Inflammatory macrophage treated with lipopolysaccharide for 1 hour (primary cell): Measurements from ENCODE around the gene DMTF1.
A peak's percentile ranks its signal among the peaks of the same experiment; 100 is the strongest.

ENCODE experiments used
- DNase-seq, 2 donors: peaks; one replicate each; pipeline ENCODE4 v3.0.0-alpha.2; 2020 to 2022

Gene DMTF1

GRCh38 chr7:87148332-87148955 is 3.8 kb upstream of the DMTF1 start:
- peak in 1 of 2 donors; percentile 41 for DNase-seq

GRCh38 chr7:87151002-87151728 is 1.1 kb upstream of the DMTF1 start:
- no peak for DNase-seq

- no peak for DNase-seq
These were observed 533 bp upstream of the DMTF1 start for GRCh38 chr7:87151729-87152111.

GRCh38 chr7:87152897-87153641 is 816 bp downstream of the DMTF1 start:
- DNase-seq, result peak; percentile 33 to 47

- no peak for DNase-seq
These were observed 1.9 kb downstream of the DMTF1 start for GRCh38 chr7:87154166-87154565.

- DNase-seq, result no peak
These were observed 2.3 kb downstream of the DMTF1 start for GRCh38 chr7:87154569-87154968.

- no peak for DNase-seq
These were observed 3.5 kb downstream of the DMTF1 start for GRCh38 chr7:87155788-87156187.

- no peak for DNase-seq
These were observed 4.5 kb downstream of the DMTF1 start for GRCh38 chr7:87156709-87157108.

- DNase-seq, result no peak
These were observed 7.3 kb downstream of the DMTF1 start for GRCh38 chr7:87159538-87159937.

GRCh38 chr7:87164433-87164832 is 12.2 kb downstream of the DMTF1 start:
- no peak for DNase-seq

- no peak for DNase-seq
These were observed 18.6 kb downstream of the DMTF1 start for GRCh38 chr7:87170828-87171227.

- DNase-seq, result no peak
These were observed 19.2 kb downstream of the DMTF1 start for GRCh38 chr7:87171282-87171934.

GRCh38 chr7:87173471-87173870 is 21.2 kb downstream of the DMTF1 start:
- DNase-seq, result no peak

- DNase-seq, result no peak
These were observed 26.1 kb downstream of the DMTF1 start for GRCh38 chr7:87178320-87178719.

GRCh38 chr7:87179180-87179579 is 26.9 kb downstream of the DMTF1 start:
- no peak for DNase-seq

GRCh38 chr7:87187120-87187519 is 34.9 kb downstream of the DMTF1 start:
- no peak for DNase-seq

- no peak for DNase-seq
These were observed 36.7 kb downstream of the DMTF1 start for GRCh38 chr7:87188930-87189329.

GRCh38 chr7:87190783-87191182 is 38.5 kb downstream of the DMTF1 start:
- DNase-seq, result no peak

- DNase-seq, result no peak
These were observed 40.7 kb downstream of the DMTF1 start for GRCh38 chr7:87192784-87193487.

GRCh38 chr7:87193912-87194311 is 41.7 kb downstream of the DMTF1 start:
- DNase-seq, result no peak

GRCh38 chr7:87199241-87199640 is 47.0 kb downstream of the DMTF1 start:
- DNase-seq, result no peak

GRCh38 chr7:87199700-87200450 is 47.6 kb downstream of the DMTF1 start:
- no peak for DNase-seq
